IPS-15b (cell line): ENCODE measurements around the gene RIC3.

Source experiments
- H3K27me3 ChIP-seq: one replicate; pipeline ENCODE4 v1.6.1; 2013; ENCODE audit warnings: low read length; ENCODE audit not compliant: control insufficient read depth, insufficient read depth
- H3K36me3 ChIP-seq: one replicate; pipeline ENCODE4 v1.6.1; 2013; ENCODE audit warnings: low read length; ENCODE audit not compliant: control insufficient read depth, insufficient read depth
- H3K4me1 ChIP-seq: one replicate; pipeline ENCODE4 v1.6.1; 2013; ENCODE audit warnings: mild to moderate bottlenecking, low read length; ENCODE audit not compliant: control insufficient read depth, insufficient read depth
- H3K4me3 ChIP-seq: one replicate; pipeline ENCODE4 v1.5.1; 2013; ENCODE audit warnings: low read depth, low read length
- H3K9ac ChIP-seq: one replicate; pipeline ENCODE4 v1.6.1; 2013; ENCODE audit warnings: low read depth, mild to moderate bottlenecking, low read length
- H3K9me3 ChIP-seq: one replicate; pipeline ENCODE4 v1.6.1; 2013; ENCODE audit warnings: mild to moderate bottlenecking, low read length; ENCODE audit not compliant: control insufficient read depth, insufficient read depth

RIC3 gene

DNA sequence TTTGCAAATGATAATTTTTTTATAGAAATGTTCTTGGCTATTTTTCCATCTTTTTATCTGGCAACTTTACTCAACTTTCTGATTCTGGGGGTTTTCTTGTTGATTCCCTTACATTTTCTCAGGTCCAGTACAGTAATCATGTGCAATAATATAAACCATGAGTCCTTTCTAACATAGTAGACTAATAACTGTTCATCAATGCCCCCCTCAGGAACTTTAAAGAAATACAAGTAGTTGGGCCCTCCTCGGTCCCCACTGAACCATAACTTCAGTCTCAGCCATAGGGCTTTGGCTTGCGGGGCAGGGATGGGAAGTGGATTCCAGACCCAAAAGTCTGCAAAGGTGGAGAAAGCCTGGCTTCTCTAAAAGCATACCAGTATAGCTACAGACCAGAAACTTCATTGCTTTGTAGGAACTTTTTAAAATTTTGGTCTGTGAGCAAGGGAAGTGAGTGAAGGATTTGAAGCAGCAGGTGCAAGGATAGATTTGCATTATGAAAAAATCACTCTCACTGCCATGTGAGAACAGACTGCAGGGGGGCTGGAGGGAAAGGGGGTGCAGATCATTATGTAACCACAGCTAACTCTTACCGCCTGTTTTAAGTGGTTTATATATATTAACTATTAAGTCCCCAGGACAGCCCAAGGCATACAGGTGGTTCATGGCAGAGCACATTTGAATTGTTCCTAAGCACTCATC, 98.3 kb downstream of the RIC3 start:
- Histone ChIP-seq H3K9me3 (no peaks in the 10 kb centered on the region), H3K9ac (no peak overlapping the region), H3K4me3 (no peak overlapping the region), H3K36me3 (no peaks in the 10 kb centered on the region), H3K27me3 (peaks cover 11% of the 10 kb centered on the region), H3K4me1 (peaks cover 17% of the 10 kb centered on the region)

DNA sequence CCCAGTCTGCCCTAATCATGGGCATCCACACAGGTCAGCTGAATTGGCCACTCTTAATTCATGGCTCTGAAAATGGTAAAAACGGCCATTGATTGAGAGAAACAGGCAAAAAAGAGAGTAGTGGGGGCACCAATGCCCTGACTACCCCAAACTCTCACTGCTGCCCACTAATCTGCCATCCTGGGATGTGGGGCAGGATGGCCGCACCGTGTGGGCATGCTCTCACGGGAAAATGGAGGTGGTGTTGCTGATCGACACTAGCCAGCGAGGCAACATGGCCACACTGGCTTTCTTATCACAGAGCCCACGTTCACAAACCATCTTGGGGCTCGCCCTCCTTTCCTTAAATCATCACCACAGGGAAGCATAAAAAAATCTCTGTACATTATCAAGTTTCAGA, 99.1 kb downstream of the RIC3 start:
- Histone ChIP-seq H3K4me3 (no peak overlapping the region), H3K9me3 (no peaks in the 10 kb centered on the region), H3K9ac (no peak overlapping the region), H3K36me3 (no peaks in the 10 kb centered on the region), H3K4me1 (peaks cover 17% of the 10 kb centered on the region), H3K27me3 (peaks cover 11% of the 10 kb centered on the region)

DNA sequence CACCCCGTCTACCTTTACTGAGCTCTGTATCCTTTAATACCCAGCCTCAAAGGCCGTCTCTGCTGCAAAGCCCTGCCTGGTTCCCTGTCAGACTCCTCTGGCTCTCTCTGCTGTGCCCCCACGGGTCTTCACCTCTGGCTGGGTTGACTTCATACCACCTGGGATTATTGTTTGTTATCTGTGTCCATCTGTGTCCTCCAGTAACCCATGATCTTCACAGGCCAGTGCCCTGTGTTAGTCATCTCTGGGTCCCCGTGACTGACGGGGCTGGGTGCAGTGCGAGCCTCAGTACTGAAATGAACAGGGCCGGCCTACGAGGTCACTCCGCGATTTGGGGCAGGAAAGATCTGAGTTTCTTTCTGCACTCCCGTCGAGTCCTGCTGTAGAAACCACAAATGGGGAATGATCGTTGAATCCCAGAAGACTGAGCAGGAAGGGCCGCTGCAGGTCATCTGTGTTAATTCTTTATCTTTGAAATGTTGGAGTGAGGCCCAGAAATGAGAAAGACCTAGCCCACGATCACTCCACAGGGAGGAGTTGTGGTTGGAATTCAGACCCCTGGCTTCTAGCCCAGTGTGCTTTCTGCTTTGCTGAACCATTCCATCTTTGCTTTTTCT, 100.1 kb downstream of the RIC3 start:
- peaks cover 17% of the 10 kb centered on the region for H3K4me1 ChIP-seq
- no peak overlapping the region for H3K9ac ChIP-seq
- no peaks in the 10 kb centered on the region for H3K9me3 ChIP-seq
- H3K4me3 ChIP-seq: no peak overlapping the region
- no peaks in the 10 kb centered on the region for H3K36me3 ChIP-seq
- H3K27me3 ChIP-seq: peaks cover 11% of the 10 kb centered on the region

GRCh38 chr11:8067929-8068575, 100.8 kb downstream of the RIC3 start:
- Histone ChIP-seq H3K27me3 (peaks cover 11% of the 10 kb centered on the region), H3K4me1 (peaks cover 10% of the 10 kb centered on the region), H3K9me3 (no peaks in the 10 kb centered on the region), H3K36me3 (no peaks in the 10 kb centered on the region), H3K4me3 (no peak overlapping the region), H3K9ac (no peak overlapping the region)

DNA sequence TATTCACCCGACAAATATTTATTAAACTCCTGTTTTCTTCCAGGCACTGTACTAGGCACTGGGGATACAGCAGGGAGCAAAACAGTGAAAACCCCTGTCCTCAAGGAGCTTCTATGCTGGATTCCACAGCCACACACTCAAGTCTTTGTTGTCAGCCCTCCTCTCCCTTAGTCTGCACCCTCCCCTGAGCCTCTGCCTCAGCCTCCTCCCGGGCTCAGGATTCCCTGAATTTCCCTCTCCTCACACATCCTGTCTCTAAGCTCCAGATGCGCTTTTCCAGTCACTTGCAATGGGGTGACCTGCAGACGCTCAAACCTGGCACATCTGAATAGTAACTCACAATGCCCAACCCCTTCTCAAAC, 101.3 kb downstream of the RIC3 start:
- Histone ChIP-seq H3K4me3 (no peak overlapping the region), H3K9ac (no peak overlapping the region), H3K36me3 (no peaks in the 10 kb centered on the region), H3K4me1 (peaks cover 6% of the 10 kb centered on the region), H3K27me3 (peaks cover 11% of the 10 kb centered on the region), H3K9me3 (no peaks in the 10 kb centered on the region)

DNA sequence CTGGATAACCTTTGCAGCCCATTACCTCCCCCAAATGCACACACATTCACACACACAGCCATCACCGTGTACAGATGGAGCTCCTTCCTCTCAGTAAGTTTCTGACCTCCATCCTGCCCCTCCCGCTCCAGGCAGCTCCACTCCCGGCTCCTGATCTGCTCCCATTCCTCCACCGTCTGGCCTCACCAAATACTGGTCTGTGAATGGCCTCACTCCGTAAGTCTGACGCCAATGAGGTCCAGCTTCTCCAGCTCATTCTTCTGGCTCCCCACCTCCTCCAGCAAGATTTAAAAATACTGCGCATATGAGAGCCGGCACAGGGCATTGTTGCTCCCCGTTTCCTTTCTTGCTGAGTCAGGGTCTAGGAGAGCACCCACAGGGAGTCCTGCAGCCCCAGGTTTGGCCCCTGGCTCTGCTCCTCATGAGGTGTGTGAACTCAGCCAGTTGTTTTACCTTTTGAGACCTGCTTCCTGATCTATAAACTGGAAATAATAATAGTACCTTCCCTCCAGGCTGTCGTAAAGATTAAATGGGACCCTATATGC, 101.8 kb downstream of the RIC3 start:
- no peaks in the 10 kb centered on the region for H3K9me3 ChIP-seq

GRCh38 chr11:8066036-8066910, 102.6 kb downstream of the RIC3 start:
- no peaks in the 10 kb centered on the region for H3K9me3 ChIP-seq
- H3K4me3 ChIP-seq: no peak overlapping the region
- peaks cover 6% of the 10 kb centered on the region for H3K27me3 ChIP-seq
- H3K9ac ChIP-seq: no peak overlapping the region
- no peaks in the 10 kb centered on the region for H3K36me3 ChIP-seq
- no peaks in the 10 kb centered on the region for H3K4me1 ChIP-seq

More for the DNA sequence above, 101.8 kb downstream of the RIC3 start:
- Histone ChIP-seq H3K4me1 (peaks cover 2% of the 10 kb centered on the region), H3K9ac (no peak overlapping the region), H3K36me3 (no peaks in the 10 kb centered on the region), H3K27me3 (peaks cover 9% of the 10 kb centered on the region), H3K4me3 (no peak overlapping the region)

GRCh38 chr11:8065031-8065430, 103.8 kb downstream of the RIC3 start:
- peaks cover 2% of the 10 kb centered on the region for H3K27me3 ChIP-seq
- H3K36me3 ChIP-seq: no peaks in the 10 kb centered on the region
- H3K4me1 ChIP-seq: no peaks in the 10 kb centered on the region
- H3K4me3 ChIP-seq: no peak overlapping the region
- no peak overlapping the region for H3K9ac ChIP-seq
- no peaks in the 10 kb centered on the region for H3K9me3 ChIP-seq

GRCh38 chr11:8063324-8063723, 105.5 kb downstream of the RIC3 start:
- no peak overlapping the region for H3K9ac ChIP-seq
- H3K4me1 ChIP-seq: no peaks in the 10 kb centered on the region
- H3K27me3 ChIP-seq: peaks cover 2% of the 10 kb centered on the region
- H3K36me3 ChIP-seq: no peaks in the 10 kb centered on the region
- H3K9me3 ChIP-seq: no peaks in the 10 kb centered on the region
- no peak overlapping the region for H3K4me3 ChIP-seq

DNA sequence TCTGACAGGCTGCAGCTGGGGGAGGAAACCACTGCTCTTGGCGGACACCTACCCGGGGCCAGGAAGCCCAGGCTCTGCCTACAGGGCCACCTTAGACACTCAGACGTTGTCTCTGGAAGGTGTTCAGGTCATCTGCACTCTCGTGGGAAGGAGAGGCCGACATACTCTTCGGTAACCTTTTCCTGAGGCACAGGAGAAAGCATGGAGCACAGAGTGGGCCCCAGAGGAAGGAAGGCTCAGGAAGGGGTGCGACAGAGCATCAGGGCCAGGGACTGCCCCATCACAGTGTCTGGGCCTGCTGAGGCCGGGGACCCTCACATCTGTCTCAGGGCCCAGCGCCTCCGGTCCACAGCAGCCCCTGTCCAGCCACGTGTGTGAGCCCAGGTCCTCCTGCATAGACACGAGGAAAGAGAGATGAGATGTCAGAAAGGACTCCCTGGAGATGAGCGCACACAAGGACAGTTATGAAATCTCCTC, 106.0 kb downstream of the RIC3 start:
- H3K4me3 ChIP-seq: no peak overlapping the region
- peaks cover 2% of the 10 kb centered on the region for H3K27me3 ChIP-seq
- no peak overlapping the region for H3K9ac ChIP-seq

More for the DNA sequence above, 106.0 kb downstream of the RIC3 start:
- H3K9me3 ChIP-seq: no peaks in the 10 kb centered on the region
- no peaks in the 10 kb centered on the region for H3K36me3 ChIP-seq
- no peaks in the 10 kb centered on the region for H3K4me1 ChIP-seq
